ENCODE results near the gene DAPL1. TPM values are rescaled to one million over a fixed set of nuclear protein-coding genes. Genes with fewer than 3 reads are reported as not detected.

Gene DAPL1
- total and polyA plus RNA-seq, 2 experiments from 2014 or later: not detected

GRCh38 chr2:158773121-158773520 is 22.0 kb upstream of the DAPL1 start:
- TF ChIP-seq CTCF (IDR thresholded peaks at IDR 0.05; ENCODE audit: low read depth, low read length): no peak
- DNase-seq (ENCODE audit: low read depth in 1 of 2, low spot score in 1 of 2): peak in 1 of 2 donors; percentile 51
- Histone ChIP-seq H3K27ac (no peak overlapping the region), H3K27me3 (no peaks in the 10 kb centered on the region), H3K36me3 (no peaks in the 10 kb centered on the region), H3K4me1 (ENCODE audit: low read depth) (peaks cover 4% of the 10 kb centered on the region), H3K9me3 (ENCODE audit: low read depth) (no peaks in the 10 kb centered on the region), H3K4me3 (no peak overlapping the region)

- TF ChIP-seq CTCF (IDR thresholded peaks at IDR 0.05; ENCODE audit: low read depth, low read length): no peak
- H3K36me3 ChIP-seq: no peaks in the 10 kb centered on the region
Measured at GRCh38 chr2:158774681-158775080, 20.4 kb upstream of the DAPL1 start.

GRCh38 chr2:158775273-158776027 is 19.7 kb upstream of the DAPL1 start:
- Histone ChIP-seq H3K27ac (no peak overlapping the region), H3K27me3 (no peaks in the 10 kb centered on the region), H3K4me3 (no peak overlapping the region), H3K4me1 (ENCODE audit: low read depth) (peaks cover 4% of the 10 kb centered on the region), H3K36me3 (no peaks in the 10 kb centered on the region), H3K9me3 (ENCODE audit: low read depth) (no peaks in the 10 kb centered on the region)
- no peak for DNase-seq (ENCODE audit: low read depth in 1 of 2, low spot score in 1 of 2)
- no peak for TF ChIP-seq CTCF (IDR thresholded peaks at IDR 0.05; ENCODE audit: low read depth, low read length)

More at GRCh38 chr2:158774681-158775080, 20.4 kb upstream of the DAPL1 start:
- Histone ChIP-seq H3K27me3 (no peaks in the 10 kb centered on the region), H3K4me3 (no peak overlapping the region), H3K4me1 (ENCODE audit: low read depth) (peaks cover 4% of the 10 kb centered on the region), H3K27ac (no peak overlapping the region), H3K9me3 (ENCODE audit: low read depth) (no peaks in the 10 kb centered on the region)
- DNase-seq (ENCODE audit: low read depth in 1 of 2, low spot score in 1 of 2): no peak

GRCh38 chr2:158776231-158776630 is 18.9 kb upstream of the DAPL1 start:
- Histone ChIP-seq H3K4me3 (no peak overlapping the region), H3K4me1 (ENCODE audit: low read depth) (peaks cover 4% of the 10 kb centered on the region), H3K27me3 (no peaks in the 10 kb centered on the region), H3K36me3 (no peaks in the 10 kb centered on the region), H3K27ac (no peak overlapping the region), H3K9me3 (ENCODE audit: low read depth) (no peaks in the 10 kb centered on the region)
- no peak for DNase-seq (ENCODE audit: low read depth in 1 of 2, low spot score in 1 of 2)
- no peak for TF ChIP-seq CTCF (IDR thresholded peaks at IDR 0.05; ENCODE audit: low read depth, low read length)

- DNase-seq (ENCODE audit: low read depth in 1 of 2, low spot score in 1 of 2): no peak
- Histone ChIP-seq H3K27me3 (no peaks in the 10 kb centered on the region), H3K9me3 (ENCODE audit: low read depth) (no peaks in the 10 kb centered on the region), H3K4me1 (ENCODE audit: low read depth) (peaks cover 4% of the 10 kb centered on the region), H3K27ac (no peak overlapping the region), H3K4me3 (no peak overlapping the region), H3K36me3 (no peaks in the 10 kb centered on the region)
- TF ChIP-seq CTCF (IDR thresholded peaks at IDR 0.05; ENCODE audit: low read depth, low read length): no peak
Measured at GRCh38 chr2:158777077-158777476, 18.0 kb upstream of the DAPL1 start.
